HG02798 (cell line): ENCODE data around the gene ANO6.
"Not testable (repeated sequence)": the region's sequence is repeated elsewhere in the genome, so short reads cannot be mapped to it uniquely, and the experiment has no call there.

Experiments used
- ATAC-seq: cut with Tn5 transposase; IDR thresholded peaks from one replicate; pipeline ENCODE4 v1.9.1; 2021; ENCODE audit warnings: mild to moderate bottlenecking; ENCODE audit not compliant: unreplicated experiment, poor library complexity

The ANO6 gene

GRCh38 chr12:45215419-45216229 lies at the start of gene ANO6:
Gene ANO6, plus strand, starts transcription at chr12:45216095. Its CDS starts 227 bp downstream, at chr12:45216322.
- peak; percentile 80 for ATAC-seq

GRCh38 chr12:45168976-45169375 lies 46.9 kb upstream of the ANO6 start:
- no peak for ATAC-seq

GRCh38 chr12:45170456-45171042 lies 45.3 kb upstream of the ANO6 start:
- ATAC-seq = peak; percentile 76

- ATAC-seq = not testable (repeated sequence)
These were observed 42.6 kb upstream of the ANO6 start for GRCh38 chr12:45173293-45173692.

- ATAC-seq = no peak
These were observed 41.3 kb upstream of the ANO6 start for GRCh38 chr12:45174595-45174994.

- ATAC-seq = no peak
These were observed 37.1 kb upstream of the ANO6 start for GRCh38 chr12:45178771-45179170.

GRCh38 chr12:45182511-45182910 lies 33.4 kb upstream of the ANO6 start:
- ATAC-seq = no peak

- no peak for ATAC-seq
These were observed 32.6 kb upstream of the ANO6 start for GRCh38 chr12:45183246-45183645.

- no peak for ATAC-seq
These were observed 31.5 kb upstream of the ANO6 start for GRCh38 chr12:45184147-45184963.

GRCh38 chr12:45186762-45187161 lies 29.1 kb upstream of the ANO6 start:
- ATAC-seq = no peak

GRCh38 chr12:45189766-45190403 lies 26.0 kb upstream of the ANO6 start:
- no peak for ATAC-seq

GRCh38 chr12:45191239-45191638 lies 24.7 kb upstream of the ANO6 start:
- no peak for ATAC-seq

- ATAC-seq = no peak
These were observed 23.2 kb upstream of the ANO6 start for GRCh38 chr12:45192707-45193106.

GRCh38 chr12:45200491-45201043 lies 15.3 kb upstream of the ANO6 start:
- no peak for ATAC-seq

GRCh38 chr12:45203767-45204166 lies 12.1 kb upstream of the ANO6 start:
- no peak for ATAC-seq

GRCh38 chr12:45204757-45205156 lies 11.1 kb upstream of the ANO6 start:
- no peak for ATAC-seq

GRCh38 chr12:45205165-45205825 lies 10.6 kb upstream of the ANO6 start:
- ATAC-seq = peak; percentile 76

GRCh38 chr12:45208604-45209487 lies 7.0 kb upstream of the ANO6 start:
- no peak for ATAC-seq

GRCh38 chr12:45209784-45210183 lies 6.1 kb upstream of the ANO6 start:
- ATAC-seq = no peak
